ENCODE results near the gene NOS1AP.
"Not testable (repeated sequence)": the region's sequence is repeated elsewhere in the genome, so short reads cannot be mapped to it uniquely, and the experiment has no call there.

The NOS1AP gene

GRCh38 chr1:162060314-162060713, 9.2 kb upstream of the NOS1AP start:
- Histone ChIP-seq H3K9me3 (ENCODE audit: insufficient read depth, low read depth, low read length) (no peaks in the 10 kb centered on the region), H3K36me3 (ENCODE audit: insufficient read depth, low read depth, low read length) (no peaks in the 10 kb centered on the region), H3K9ac (ENCODE audit: low read depth, low read length) (no peak overlapping the region), H3K27ac (ENCODE audit: low read length) (no peak overlapping the region), H3K27me3 (ENCODE audit: insufficient read depth, low read length) (no peaks in the 10 kb centered on the region), H3K4me1 (ENCODE audit: insufficient read depth, low read length) (peaks cover 10% of the 10 kb centered on the region; the same call in 1 of the 2 replicates), H3K4me3 (ENCODE audit: low read length) (no peak overlapping the region)

- H3K27ac ChIP-seq (ENCODE audit: low read length), result no peak overlapping the region
- no peaks in the 10 kb centered on the region for H3K36me3 ChIP-seq (ENCODE audit: insufficient read depth, low read depth, low read length)
- H3K9ac ChIP-seq (ENCODE audit: low read depth, low read length), result no peak overlapping the region
- H3K27me3 ChIP-seq (ENCODE audit: insufficient read depth, low read length), result no peaks in the 10 kb centered on the region
- no peaks in the 10 kb centered on the region for H3K9me3 ChIP-seq (ENCODE audit: insufficient read depth, low read depth, low read length)
- H3K4me3 ChIP-seq (ENCODE audit: low read length), result no peak overlapping the region
- H3K4me1 ChIP-seq (ENCODE audit: insufficient read depth, low read length), result peaks cover 10% of the 10 kb centered on the region; the same call in 1 of the 2 replicates
These were observed 6.9 kb upstream of the NOS1AP start for GRCh38 chr1:162062542-162063015.

GRCh38 chr1:162065016-162065415, 4.5 kb upstream of the NOS1AP start:
- Histone ChIP-seq H3K9ac (ENCODE audit: low read depth, low read length) (no peak overlapping the region), H3K27ac (ENCODE audit: low read length) (no peak overlapping the region), H3K27me3 (ENCODE audit: insufficient read depth, low read length) (peaks cover 12% of the 10 kb centered on the region; the same call in 1 of the 2 replicates), H3K4me1 (ENCODE audit: insufficient read depth, low read length) (peaks cover 14% of the 10 kb centered on the region; the same call in 1 of the 2 replicates), H3K36me3 (ENCODE audit: insufficient read depth, low read depth, low read length) (no peaks in the 10 kb centered on the region), H3K4me3 (ENCODE audit: low read length) (no peak overlapping the region), H3K9me3 (ENCODE audit: insufficient read depth, low read depth, low read length) (no peaks in the 10 kb centered on the region)

GRCh38 chr1:162066836-162067235, 2.7 kb upstream of the NOS1AP start:
- H3K9ac ChIP-seq (ENCODE audit: low read depth, low read length); H3K27ac ChIP-seq (ENCODE audit: low read length); H3K9me3 ChIP-seq (ENCODE audit: insufficient read depth, low read depth, low read length); H3K4me3 ChIP-seq (ENCODE audit: low read length); H3K36me3 ChIP-seq (ENCODE audit: insufficient read depth, low read depth, low read length): not testable (repeated sequence)
- Histone ChIP-seq H3K27me3 (ENCODE audit: insufficient read depth, low read length) (peaks cover 12% of the 10 kb centered on the region; the same call in 1 of the 2 replicates), H3K4me1 (ENCODE audit: insufficient read depth, low read length) (peaks cover 22% of the 10 kb centered on the region; the same call in 1 of the 2 replicates)

- Histone ChIP-seq H3K9ac (ENCODE audit: low read depth, low read length) (no peak overlapping the region), H3K27ac (ENCODE audit: low read length) (no peak overlapping the region), H3K4me3 (ENCODE audit: low read length) (no peak overlapping the region), H3K4me1 (ENCODE audit: insufficient read depth, low read length) (peaks cover 21% of the 10 kb centered on the region; the same call in 1 of the 2 replicates), H3K36me3 (ENCODE audit: insufficient read depth, low read depth, low read length) (no peaks in the 10 kb centered on the region), H3K9me3 (ENCODE audit: insufficient read depth, low read depth, low read length) (no peaks in the 10 kb centered on the region), H3K27me3 (ENCODE audit: insufficient read depth, low read length) (peaks cover 12% of the 10 kb centered on the region; the same call in 1 of the 2 replicates)
These were observed 2.0 kb upstream of the NOS1AP start for GRCh38 chr1:162067466-162067865.

- Histone ChIP-seq H3K9me3 (ENCODE audit: insufficient read depth, low read depth, low read length) (no peaks in the 10 kb centered on the region), H3K36me3 (ENCODE audit: insufficient read depth, low read depth, low read length) (no peaks in the 10 kb centered on the region), H3K27me3 (ENCODE audit: insufficient read depth, low read length) (peaks cover 12% of the 10 kb centered on the region; the same call in 1 of the 2 replicates), H3K9ac (ENCODE audit: low read depth, low read length) (no peak overlapping the region), H3K4me3 (ENCODE audit: low read length) (no peak overlapping the region), H3K4me1 (ENCODE audit: insufficient read depth, low read length) (peaks cover 18% of the 10 kb centered on the region; the same call in 1 of the 2 replicates), H3K27ac (ENCODE audit: low read length) (no peak overlapping the region)
These were observed 1.2 kb upstream of the NOS1AP start for GRCh38 chr1:162068301-162068700.

GRCh38 chr1:162070094-162070748, 730 bp downstream of the NOS1AP start:
- Histone ChIP-seq H3K9me3 (ENCODE audit: insufficient read depth, low read depth, low read length) (no peaks in the 10 kb centered on the region), H3K36me3 (ENCODE audit: insufficient read depth, low read depth, low read length) (peaks cover 7% of the 10 kb centered on the region; the same call in 1 of the 2 replicates), H3K27ac (ENCODE audit: low read length) (no peak overlapping the region), H3K4me3 (ENCODE audit: low read length) (peak overlapping the region; percentile 74), H3K9ac (ENCODE audit: low read depth, low read length) (peak overlapping the region; percentile 80; the same call in 1 of the 2 replicates), H3K27me3 (ENCODE audit: insufficient read depth, low read length) (peaks cover 12% of the 10 kb centered on the region; the same call in 1 of the 2 replicates), H3K4me1 (ENCODE audit: insufficient read depth, low read length) (peaks cover 23% of the 10 kb centered on the region; the same call in 1 of the 2 replicates)

- peaks cover 23% of the 10 kb centered on the region; the same call in 1 of the 2 replicates for H3K4me1 ChIP-seq (ENCODE audit: insufficient read depth, low read length)
- no peak overlapping the region for H3K27ac ChIP-seq (ENCODE audit: low read length)
- peak overlapping the region; percentile 74 for H3K4me3 ChIP-seq (ENCODE audit: low read length)
- H3K9ac ChIP-seq (ENCODE audit: low read depth, low read length), result peak overlapping the region; percentile 80; the same call in 1 of the 2 replicates
- H3K9me3 ChIP-seq (ENCODE audit: insufficient read depth, low read depth, low read length), result no peaks in the 10 kb centered on the region
- peaks cover 12% of the 10 kb centered on the region; the same call in 1 of the 2 replicates for H3K27me3 ChIP-seq (ENCODE audit: insufficient read depth, low read length)
- H3K36me3 ChIP-seq (ENCODE audit: insufficient read depth, low read depth, low read length), result peaks cover 10% of the 10 kb centered on the region; the same call in 1 of the 2 replicates
These were observed 1.3 kb downstream of the NOS1AP start for GRCh38 chr1:162070825-162071224.

- H3K27ac ChIP-seq (ENCODE audit: low read length), result no peak overlapping the region
- H3K27me3 ChIP-seq (ENCODE audit: insufficient read depth, low read length), result peaks cover 12% of the 10 kb centered on the region; the same call in 1 of the 2 replicates
- H3K9ac ChIP-seq (ENCODE audit: low read depth, low read length), result no peak overlapping the region
- H3K4me3 ChIP-seq (ENCODE audit: low read length), result 0 out of 2 replicates have a peak overlapping the region, but pooled peaks have one; percentile 4
- H3K36me3 ChIP-seq (ENCODE audit: insufficient read depth, low read depth, low read length), result peaks cover 10% of the 10 kb centered on the region; the same call in 1 of the 2 replicates
- peaks cover 29% of the 10 kb centered on the region; the same call in 1 of the 2 replicates for H3K4me1 ChIP-seq (ENCODE audit: insufficient read depth, low read length)
- H3K9me3 ChIP-seq (ENCODE audit: insufficient read depth, low read depth, low read length), result no peaks in the 10 kb centered on the region
These were observed 3.2 kb downstream of the NOS1AP start for GRCh38 chr1:162072740-162073139.

GRCh38 chr1:162074276-162075005, 5.0 kb downstream of the NOS1AP start:
- Histone ChIP-seq H3K36me3 (ENCODE audit: insufficient read depth, low read depth, low read length) (peaks cover 10% of the 10 kb centered on the region; the same call in 1 of the 2 replicates), H3K27ac (ENCODE audit: low read length) (no peak overlapping the region), H3K4me1 (ENCODE audit: insufficient read depth, low read length) (peaks cover 28% of the 10 kb centered on the region; the same call in 1 of the 2 replicates), H3K4me3 (ENCODE audit: low read length) (0 out of 2 replicates have a peak overlapping the region, but pooled peaks have one; percentile 12), H3K9me3 (ENCODE audit: insufficient read depth, low read depth, low read length) (no peaks in the 10 kb centered on the region), H3K9ac (ENCODE audit: low read depth, low read length) (no peak overlapping the region), H3K27me3 (ENCODE audit: insufficient read depth, low read length) (no peaks in the 10 kb centered on the region)

- Histone ChIP-seq H3K36me3 (ENCODE audit: insufficient read depth, low read depth, low read length) (peaks cover 10% of the 10 kb centered on the region; the same call in 1 of the 2 replicates), H3K27ac (ENCODE audit: low read length) (no peak overlapping the region), H3K4me1 (ENCODE audit: insufficient read depth, low read length) (peaks cover 28% of the 10 kb centered on the region; the same call in 1 of the 2 replicates)
These were observed 6.4 kb downstream of the NOS1AP start for GRCh38 chr1:162075862-162076261.

More at GRCh38 chr1:162075862-162076261, 6.4 kb downstream of the NOS1AP start:
- H3K4me3 ChIP-seq (ENCODE audit: low read length), result no peak overlapping the region
- H3K27me3 ChIP-seq (ENCODE audit: insufficient read depth, low read length), result no peaks in the 10 kb centered on the region
- H3K9ac ChIP-seq (ENCODE audit: low read depth, low read length), result no peak overlapping the region
- H3K9me3 ChIP-seq (ENCODE audit: insufficient read depth, low read depth, low read length), result no peaks in the 10 kb centered on the region

Data from iPS-20b (cell line).